Left lung (tissue), 10 donors: ENCODE measurements around the gene NUDT14. TPM values are rescaled to one million over a fixed set of nuclear protein-coding genes. Genes with fewer than 3 reads are reported as not detected.

Source experiments
- ATAC-seq: fragments of 200-7000 bp; cut with Tn5 transposase; one replicate; pipeline ENCODE4 v1.9.1; 2020; ENCODE audit warnings: moderate library complexity
- DNase-seq, 4 donors: peaks; one replicate each; pipeline ENCODE4 v3.0.0-alpha.2; 2013 to 2020
- H3K27ac ChIP-seq, 2 donors: fragments of 200-600 bp; sonication (generic) in 1 of 2; one replicate each; pipeline versions ENCODE4 v1.5.0 to v1.8.0; 2020 to 2021
- H3K27me3 ChIP-seq, 2 donors: fragments of 200-600 bp; sonication (generic) in 1 of 2; one replicate each; pipeline versions ENCODE4 v1.5.0 to v1.8.0; 2020 to 2021
- H3K36me3 ChIP-seq, 2 donors: fragments of 200-600 bp; sonication (generic) in 1 of 2; one replicate each; pipeline versions ENCODE4 v1.5.0 to v1.8.0; 2020 to 2021
- H3K4me1 ChIP-seq, 2 donors: fragments of 200-600 bp; one replicate each; pipeline ENCODE4 v1.8.0; 2021
- H3K4me3 ChIP-seq, 2 donors: fragments of 200-600 bp; sonication (generic) in 1 of 2; one replicate each; pipeline versions ENCODE4 v1.5.0 to v1.8.0; 2020 to 2021; ENCODE audit warnings: mild to moderate bottlenecking in 1 of 2
- H3K9me3 ChIP-seq, 2 donors: fragments of 200-600 bp; sonication (generic) in 1 of 2; one replicate each; pipeline versions ENCODE4 v1.5.0 to v1.8.0; 2020 to 2021
- CTCF ChIP-seq, 2 donors: fragments of 200-600 bp; sonication (generic) in 1 of 2; IDR thresholded peaks; one replicate each; pipeline versions ENCODE4 v1.5.0 to v1.8.0; 2021; ENCODE audit warnings: antibody characterized with exemption in 2 of 2
- intact Hi-C, 2 donors: fragments of 100-400 bp; cut with DNase I; formaldehyde crosslinking; loops; one replicate each; pipeline versions ENCODE4 v1.11.2 to v1.14.2; 2022
- polyA plus RNA-seq, 6 donors: library from polyadenylated mRNA; unstranded; fragments of 120-200 nt; gene quantifications; one replicate each; pipeline ENCODE4 v1.2.1, GENCODE V29; 2013; ENCODE audit not compliant: insufficient read length in 6 of 6
- total RNA-seq, 2 donors: library from RNA; stranded (reverse); fragmentation: NEBNext Ultra II Directional; extraction: Animal tissue kit (Norgen Biotek cat#: 25700); gene quantifications; one replicate each; pipeline ENCODE4 v1.2.1, GENCODE V29; 2021
- donor health status: DM: no; HTN: yes; CAD: no.
- donor health status: DM: no; HTN: no; CAD: no.

Gene NUDT14
- total and polyA plus RNA-seq, 8 donors: 22.4 to 77.5 (median 34.7) TPM

DNA sequence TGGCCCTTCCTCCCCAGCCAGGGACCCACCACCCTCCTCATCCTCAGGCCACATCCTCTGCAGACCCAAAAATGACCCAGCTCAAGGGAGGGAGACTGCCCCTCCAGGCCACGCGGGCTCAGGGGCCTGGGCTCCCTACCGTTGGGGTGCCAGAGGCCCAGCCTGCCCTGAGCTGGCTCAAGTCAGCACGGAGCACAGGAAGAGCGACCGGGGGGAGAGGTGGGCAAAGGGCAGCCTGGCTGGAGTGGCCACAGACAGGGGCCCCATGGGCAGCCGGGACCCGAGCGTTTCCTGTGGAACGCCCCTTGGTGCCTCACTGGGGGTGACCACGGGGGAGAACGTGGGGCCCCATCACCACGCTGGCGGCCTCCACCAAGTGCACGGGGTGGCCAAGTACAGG, 23.2 kb downstream of the NUDT14 start:
- H3K27me3 ChIP-seq: no peaks in the 10 kb centered on the region
- ATAC-seq (no peak), DNase-seq (no peak)
- intact Hi-C loops: no loop called here
- H3K4me3 ChIP-seq: no peak overlapping the region
- H3K9me3 ChIP-seq: no peaks in the 10 kb centered on the region
- no peaks in the 10 kb centered on the region for H3K4me1 ChIP-seq
- no peak for TF ChIP-seq CTCF (IDR thresholded peaks at IDR 0.05)
- no peak overlapping the region for H3K27ac ChIP-seq
- H3K36me3 ChIP-seq: peaks cover 0 to 12% of the 10 kb centered on the region in 2 donors

- Histone ChIP-seq H3K4me3 (no peak overlapping the region), H3K9me3 (no peaks in the 10 kb centered on the region), H3K4me1 (no peaks in the 10 kb centered on the region), H3K36me3 (peaks cover 0 to 15% of the 10 kb centered on the region in 2 donors), H3K27me3 (no peaks in the 10 kb centered on the region), H3K27ac (no peak overlapping the region)
- TF ChIP-seq CTCF (IDR thresholded peaks at IDR 0.05): no peak
- DNase-seq (peak in 1 of 4 donors; percentile 73), ATAC-seq (no peak)
- intact Hi-C loops: no loop called here
Measured at GRCh38 chr14:105156414-105157375, 24.4 kb downstream of the NUDT14 start.

- peak in 2 of 4 donors; percentile 21 to 73 for DNase-seq
- intact Hi-C loops: no loop called here
- Histone ChIP-seq H3K36me3 (peaks cover 0 to 20% of the 10 kb centered on the region in 2 donors), H3K9me3 (no peaks in the 10 kb centered on the region), H3K27me3 (no peaks in the 10 kb centered on the region), H3K27ac (no peak overlapping the region), H3K4me3 (no peak overlapping the region), H3K4me1 (no peaks in the 10 kb centered on the region)
- no peak for ATAC-seq
- TF ChIP-seq CTCF (IDR thresholded peaks at IDR 0.05): no peak
Measured at GRCh38 chr14:105155681-105156413, 25.3 kb downstream of the NUDT14 start.

GRCh38 chr14:105155071-105155651, 26.0 kb downstream of the NUDT14 start:
- DNase-seq: peak in 1 of 4 donors; percentile 75
- intact Hi-C loops: no loop called here
- Histone ChIP-seq H3K9me3 (no peaks in the 10 kb centered on the region), H3K36me3 (peaks cover 0 to 25% of the 10 kb centered on the region in 2 donors), H3K4me3 (no peak overlapping the region), H3K27me3 (no peaks in the 10 kb centered on the region), H3K4me1 (no peaks in the 10 kb centered on the region), H3K27ac (no peak overlapping the region)
- ATAC-seq: no peak
- TF ChIP-seq CTCF (IDR thresholded peaks at IDR 0.05): no peak
